Smooth muscle cell of the brain vasculature (primary cell): ENCODE measurements around the gene CCDC12.

Experiments used
- DNase-seq: peaks from one replicate; pipeline ENCODE4 v3.0.0-alpha.2; 2012; ENCODE audit warnings: low read depth, low spot score

The CCDC12 gene

GRCh38 chr3:46996689-46997452 is 20.3 kb upstream of the CCDC12 start:
- DNase-seq = no peak

GRCh38 chr3:46995901-46996562 is 19.5 kb upstream of the CCDC12 start:
- no peak for DNase-seq

- DNase-seq = no peak
Observed at GRCh38 chr3:46994801-46995731, 18.5 kb upstream of the CCDC12 start.

GRCh38 chr3:46993986-46994385 is 17.4 kb upstream of the CCDC12 start:
- DNase-seq = no peak

- DNase-seq = no peak
Observed at GRCh38 chr3:46993292-46993691, 16.7 kb upstream of the CCDC12 start.

- no peak for DNase-seq
Observed at GRCh38 chr3:46992231-46992630, 15.7 kb upstream of the CCDC12 start.

GRCh38 chr3:46991406-46992165 is 15.0 kb upstream of the CCDC12 start:
- no peak for DNase-seq

GRCh38 chr3:46990573-46991374 is 14.2 kb upstream of the CCDC12 start:
- DNase-seq = no peak

- DNase-seq = no peak
Observed at GRCh38 chr3:46989146-46989810, 12.7 kb upstream of the CCDC12 start.

GRCh38 chr3:46988616-46989015 is 12.1 kb upstream of the CCDC12 start:
- no peak for DNase-seq

- no peak for DNase-seq
Observed at GRCh38 chr3:46987743-46988401, 11.3 kb upstream of the CCDC12 start.

- no peak for DNase-seq
Observed at GRCh38 chr3:46987319-46987742, 10.8 kb upstream of the CCDC12 start.

GRCh38 chr3:46986782-46987310 is 10.3 kb upstream of the CCDC12 start:
- DNase-seq = no peak

GRCh38 chr3:46986055-46986730 is 9.6 kb upstream of the CCDC12 start:
- DNase-seq = no peak

GRCh38 chr3:46985588-46985987 is 9.0 kb upstream of the CCDC12 start:
- DNase-seq = no peak

- no peak for DNase-seq
Observed at GRCh38 chr3:46984591-46985459, 8.3 kb upstream of the CCDC12 start.

GRCh38 chr3:46982546-46982945 is 6.0 kb upstream of the CCDC12 start:
- DNase-seq = no peak
